Measurements from ENCODE around the gene PHACTR3. TPM values are rescaled to one million over a fixed set of nuclear protein-coding genes. Genes with fewer than 3 reads are reported as not detected.

PHACTR3 gene
- total RNA-seq, 1 donor from 2014 or later: 0.14 TPM

GRCh38 chr20:59866338-59866737 is 262.0 kb downstream of the PHACTR3 start:
- no peak overlapping the region for H3K4me2 ChIP-seq (ENCODE audit: low read length)
- no peak overlapping the region for H3K9ac ChIP-seq (ENCODE audit: low read length)
- H3K4me1 ChIP-seq (ENCODE audit: insufficient read depth, low read length): no peaks in the 10 kb centered on the region
- no peak overlapping the region for H3K27ac ChIP-seq (ENCODE audit: low read depth, low read length)
- H3K9me3 ChIP-seq (ENCODE audit: insufficient read depth, low read depth, low read length): no peaks in the 10 kb centered on the region
- H3K4me3 ChIP-seq (ENCODE audit: insufficient read depth, low read depth, low read length): no peak overlapping the region
- H3K4me1 Mint-ChIP-seq (ENCODE audit: low read depth, unreplicated experiment): peaks cover 3% of the 10 kb centered on the region
- no peak overlapping the region for H3K27ac Mint-ChIP-seq (ENCODE audit: unreplicated experiment)
- no peak overlapping the region for H3K4me3 Mint-ChIP-seq (ENCODE audit: unreplicated experiment)
- H3K79me2 ChIP-seq (ENCODE audit: insufficient read depth, low read length): no peaks in the 10 kb centered on the region
- no peaks in the 10 kb centered on the region for H3K27me3 ChIP-seq (ENCODE audit: insufficient read depth, low read length)
- no peaks in the 10 kb centered on the region for H3K27me3 Mint-ChIP-seq (ENCODE audit: low read depth, unreplicated experiment)
- no peak overlapping the region for H2AFZ ChIP-seq (ENCODE audit: low read depth, low read length)
- no peaks in the 10 kb centered on the region for H3K9me3 Mint-ChIP-seq (ENCODE audit: unreplicated experiment)
- FAIRE-seq (no peak), DNase-seq (ENCODE audit: low read depth) (no peak)
- no peaks in the 10 kb centered on the region for H4K20me1 ChIP-seq (ENCODE audit: insufficient read depth, low read length)
- H3K36me3 Mint-ChIP-seq (ENCODE audit: low read depth, unreplicated experiment): no peaks in the 10 kb centered on the region
- TF ChIP-seq EZH2 (IDR thresholded peaks at IDR 0.05; ENCODE audit: insufficient read depth, low read length): no peak
- no peak for TF ChIP-seq CTCF (IDR thresholded peaks at IDR 0.05; ENCODE audit: insufficient read depth, low read depth, low read length)
- no peaks in the 10 kb centered on the region for H3K36me3 ChIP-seq (ENCODE audit: insufficient read depth, low read length)

GRCh38 chr20:59871096-59871495 is 266.8 kb downstream of the PHACTR3 start:
- no peak for FAIRE-seq
- no peak overlapping the region for H3K27ac ChIP-seq (ENCODE audit: low read depth, low read length)
- H2AFZ ChIP-seq (ENCODE audit: low read depth, low read length): no peak overlapping the region

More at GRCh38 chr20:59871096-59871495, 266.8 kb downstream of the PHACTR3 start:
- Histone ChIP-seq H3K4me3 (ENCODE audit: insufficient read depth, low read depth, low read length) (no peak overlapping the region), H3K9ac (ENCODE audit: low read length) (no peak overlapping the region), H3K4me1 (ENCODE audit: insufficient read depth, low read length) (no peaks in the 10 kb centered on the region), H3K27me3 (ENCODE audit: insufficient read depth, low read length) (no peaks in the 10 kb centered on the region), H4K20me1 (ENCODE audit: insufficient read depth, low read length) (no peaks in the 10 kb centered on the region), H3K9me3 (ENCODE audit: insufficient read depth, low read depth, low read length) (no peaks in the 10 kb centered on the region), H3K4me2 (ENCODE audit: low read length) (no peak overlapping the region), H3K36me3 (ENCODE audit: insufficient read depth, low read length) (no peaks in the 10 kb centered on the region), H3K79me2 (ENCODE audit: insufficient read depth, low read length) (no peaks in the 10 kb centered on the region)
- Mint-ChIP-seq H3K4me1 (ENCODE audit: low read depth, unreplicated experiment) (peaks cover 3% of the 10 kb centered on the region), H3K9me3 (ENCODE audit: unreplicated experiment) (no peaks in the 10 kb centered on the region), H3K36me3 (ENCODE audit: low read depth, unreplicated experiment) (no peaks in the 10 kb centered on the region), H3K27ac (ENCODE audit: unreplicated experiment) (no peak overlapping the region), H3K4me3 (ENCODE audit: unreplicated experiment) (no peak overlapping the region), H3K27me3 (ENCODE audit: low read depth, unreplicated experiment) (no peaks in the 10 kb centered on the region)
- DNase-seq (ENCODE audit: low read depth): no peak
- no peak for TF ChIP-seq CTCF (IDR thresholded peaks at IDR 0.05; ENCODE audit: insufficient read depth, low read depth, low read length)

All from astrocyte (in vitro differentiated cells and primary cell).